ENCODE results near the gene PDIA4. TPM values are rescaled to one million over a fixed set of nuclear protein-coding genes. Genes with fewer than 3 reads are reported as not detected.
A peak's percentile ranks its signal among the peaks of the same experiment; 100 is the strongest.

Gene PDIA4
- total RNA-seq, 1 donor from 2014 or later: 123 TPM

DNA sequence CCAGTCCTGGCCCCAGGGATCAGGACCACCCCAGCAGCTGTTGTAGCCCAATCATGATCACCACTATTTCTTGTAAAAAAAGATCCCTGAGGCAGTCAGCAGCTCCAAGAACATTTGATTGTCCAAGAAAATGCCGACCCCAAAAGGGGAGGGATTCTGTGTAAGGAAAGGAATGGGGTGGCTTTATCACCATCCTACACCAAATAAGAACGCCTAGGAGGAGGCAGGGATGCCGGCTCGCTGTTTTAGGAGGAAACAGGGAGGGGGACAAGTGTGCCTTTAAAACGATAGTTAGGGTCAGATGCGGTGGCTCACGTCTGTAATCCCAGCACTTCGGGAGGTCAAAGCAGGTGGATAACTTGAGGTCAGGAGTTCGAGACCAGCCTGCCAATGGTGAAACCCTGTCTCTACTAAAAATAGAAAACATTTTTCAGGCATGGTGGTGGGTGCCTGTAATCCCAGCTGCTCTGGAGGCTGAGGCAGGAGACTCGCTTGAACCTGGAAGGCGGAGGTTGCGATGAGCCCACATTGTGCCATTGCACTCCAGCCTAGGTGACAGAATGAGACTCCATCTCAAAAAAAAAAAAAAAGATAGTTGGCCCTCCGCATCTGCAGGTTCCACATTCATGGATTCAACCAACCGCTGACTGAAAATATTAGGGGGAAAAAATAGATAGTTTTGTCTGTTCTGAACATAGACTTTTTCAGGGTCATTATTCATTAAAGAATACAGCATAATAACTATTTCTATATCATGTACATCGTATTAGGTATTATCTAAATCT is 63.6 kb downstream of the PDIA4 start:
- TF ChIP-seq, protein P1, sequence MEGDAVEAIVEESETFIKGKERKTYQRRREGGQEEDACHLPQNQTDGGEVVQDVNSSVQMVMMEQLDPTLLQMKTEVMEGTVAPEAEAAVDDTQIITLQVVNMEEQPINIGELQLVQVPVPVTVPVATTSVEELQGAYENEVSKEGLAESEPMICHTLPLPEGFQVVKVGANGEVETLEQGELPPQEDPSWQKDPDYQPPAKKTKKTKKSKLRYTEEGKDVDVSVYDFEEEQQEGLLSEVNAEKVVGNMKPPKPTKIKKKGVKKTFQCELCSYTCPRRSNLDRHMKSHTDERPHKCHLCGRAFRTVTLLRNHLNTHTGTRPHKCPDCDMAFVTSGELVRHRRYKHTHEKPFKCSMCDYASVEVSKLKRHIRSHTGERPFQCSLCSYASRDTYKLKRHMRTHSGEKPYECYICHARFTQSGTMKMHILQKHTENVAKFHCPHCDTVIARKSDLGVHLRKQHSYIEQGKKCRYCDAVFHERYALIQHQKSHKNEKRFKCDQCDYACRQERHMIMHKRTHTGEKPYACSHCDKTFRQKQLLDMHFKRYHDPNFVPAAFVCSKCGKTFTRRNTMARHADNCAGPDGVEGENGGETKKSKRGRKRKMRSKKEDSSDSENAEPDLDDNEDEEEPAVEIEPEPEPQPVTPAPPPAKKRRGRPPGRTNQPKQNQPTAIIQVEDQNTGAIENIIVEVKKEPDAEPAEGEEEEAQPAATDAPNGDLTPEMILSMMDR (IDR thresholded peaks at IDR 0.05): no peak
- DNase-seq (no peak), ATAC-seq (no peak)
- intact Hi-C loops (cut with DNase I): loop anchor here (10.0 kb wide), 2 partner anchors 390 to 460 kb away; no protein-coding TSS in a partner anchor
- Histone ChIP-seq H3K27ac (peak overlapping the region; percentile 75), H3K4me1 (peaks cover 19% of the 10 kb centered on the region), H3K36me3 (no peaks in the 10 kb centered on the region), H3K27me3 (ENCODE audit: low read depth) (no peaks in the 10 kb centered on the region), H3K9me3 (no peaks in the 10 kb centered on the region), H3K4me3 (peak overlapping the region; percentile 64)

DNA sequence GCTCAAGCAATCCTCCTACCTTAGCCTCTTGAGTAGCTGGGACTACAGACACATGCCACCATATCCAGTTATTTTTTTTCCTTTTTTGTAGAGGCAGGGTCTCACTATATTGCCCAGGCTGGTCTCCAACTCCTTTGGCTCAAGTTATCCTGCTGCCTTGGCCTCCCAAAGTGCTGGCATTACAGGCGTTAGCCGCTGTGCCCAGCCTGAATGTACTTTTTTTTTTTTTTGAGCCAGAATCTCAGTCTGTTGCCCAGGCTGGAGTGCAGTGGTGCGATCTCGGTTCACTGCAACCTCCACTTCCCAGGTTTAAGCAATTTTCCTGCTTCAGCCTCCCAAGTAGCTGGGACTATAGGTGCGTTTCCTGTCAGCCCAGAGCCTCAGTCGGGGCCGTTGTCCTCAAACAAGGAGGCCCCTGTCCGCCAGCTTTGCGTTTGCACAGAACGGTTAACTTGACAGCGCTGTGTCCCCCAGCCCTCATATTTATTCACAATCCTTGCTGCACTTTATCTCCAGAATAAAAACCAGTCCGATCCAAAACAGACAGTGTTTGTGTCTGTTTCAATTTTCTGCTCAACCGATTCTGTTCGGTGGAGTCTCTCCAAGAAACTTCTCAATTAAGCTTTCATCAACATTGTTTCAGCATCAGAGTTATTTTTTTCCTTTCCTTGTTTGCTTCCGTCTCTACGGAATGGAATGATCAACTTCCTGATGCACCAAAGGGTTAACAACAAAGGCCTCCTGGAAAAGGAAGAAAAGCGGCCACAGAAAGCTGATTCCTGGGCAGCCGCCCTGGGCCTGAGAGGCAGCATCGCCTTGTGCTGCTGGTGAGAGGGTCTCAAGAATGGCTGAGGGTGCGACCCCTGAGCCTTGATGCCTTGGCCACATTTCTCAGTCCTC is 64.5 kb downstream of the PDIA4 start:
- Histone ChIP-seq H3K9me3 (no peaks in the 10 kb centered on the region), H3K36me3 (no peaks in the 10 kb centered on the region), H3K4me1 (peaks cover 19% of the 10 kb centered on the region), H3K4me3 (peak overlapping the region; percentile 64), H3K27ac (peak overlapping the region; percentile 75), H3K27me3 (ENCODE audit: low read depth) (no peaks in the 10 kb centered on the region)
- TF ChIP-seq, protein P1 (IDR thresholded peaks at IDR 0.05): no peak
- ATAC-seq: peak; percentile 2 to 32
- DNase-seq: no peak
- intact Hi-C loops (cut with DNase I): loop anchor here (10.0 kb wide), 2 partner anchors 389 to 459 kb away; no protein-coding TSS in a partner anchor

DNA sequence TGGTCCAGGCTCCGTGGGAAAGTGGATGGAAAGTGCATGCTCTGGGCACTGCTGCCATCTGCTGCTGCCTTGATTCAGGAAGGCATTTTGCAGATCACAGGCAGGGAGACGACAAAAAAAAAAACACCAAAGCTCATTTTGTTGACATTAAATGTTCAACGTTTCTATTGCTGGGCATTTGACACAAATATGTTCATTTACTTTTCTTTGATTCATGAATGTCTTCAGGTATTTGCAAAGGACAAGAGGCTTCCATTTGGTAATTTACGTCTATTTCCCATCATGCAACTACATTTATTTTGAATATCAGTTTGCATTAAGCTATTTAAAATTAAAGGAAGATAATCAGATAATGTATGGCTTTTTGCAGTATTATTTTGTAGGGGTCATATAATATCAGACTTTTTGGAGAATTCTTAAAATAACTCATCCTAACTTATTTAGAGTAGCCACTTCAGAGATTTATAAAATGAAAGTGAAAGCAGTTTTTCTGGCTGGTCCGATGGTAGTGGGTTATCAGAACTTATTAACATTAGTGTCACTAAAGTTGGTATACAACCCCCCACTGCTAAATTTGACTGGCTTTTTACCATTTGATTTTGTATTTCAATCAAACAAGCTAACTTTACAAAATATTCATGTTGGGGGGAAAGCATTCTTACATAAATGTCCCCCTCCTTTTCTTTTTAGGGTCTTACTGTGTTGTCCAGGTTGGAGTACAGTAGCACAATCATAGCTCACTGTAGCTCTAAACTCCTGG is 65.3 kb downstream of the PDIA4 start:
- TF ChIP-seq, protein P1 (IDR thresholded peaks at IDR 0.05): peak; percentile 74
- H3K4me3 ChIP-seq: peak overlapping the region; percentile 64
- no peaks in the 10 kb centered on the region for H3K9me3 ChIP-seq
- H3K27ac ChIP-seq: peak overlapping the region; percentile 75
- peaks cover 19% of the 10 kb centered on the region for H3K4me1 ChIP-seq
- H3K36me3 ChIP-seq: no peaks in the 10 kb centered on the region
- peak; percentile 68 for DNase-seq
- no peaks in the 10 kb centered on the region for H3K27me3 ChIP-seq (ENCODE audit: low read depth)
- peak; percentile 75 to 88 for ATAC-seq
- intact Hi-C loops (cut with DNase I): loop anchor here (10.0 kb wide), 2 partner anchors 388 to 458 kb away; no protein-coding TSS in a partner anchor

DNA sequence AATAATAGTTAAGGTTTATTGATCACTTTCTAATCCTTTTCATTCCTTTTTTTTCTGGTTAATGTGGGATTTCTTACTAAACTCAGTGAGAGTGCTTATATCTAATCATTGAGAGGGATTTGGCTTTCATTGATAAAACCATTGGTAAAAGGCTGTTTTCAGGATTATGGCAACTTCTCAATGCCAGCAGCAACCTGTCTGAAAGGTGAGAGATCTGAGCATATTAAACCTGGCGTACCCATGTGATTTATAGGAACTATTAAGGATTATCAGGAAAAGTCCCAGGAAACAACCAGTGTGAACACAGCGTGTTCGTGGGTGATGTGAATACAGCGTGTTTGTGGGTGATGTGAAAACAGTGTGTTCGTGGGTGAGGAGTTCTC is 65.9 kb downstream of the PDIA4 start:
- Histone ChIP-seq H3K4me3 (peak overlapping the region; percentile 64), H3K27ac (no peak overlapping the region), H3K9me3 (no peaks in the 10 kb centered on the region), H3K27me3 (ENCODE audit: low read depth) (no peaks in the 10 kb centered on the region), H3K4me1 (peaks cover 19% of the 10 kb centered on the region), H3K36me3 (no peaks in the 10 kb centered on the region)
- no peak for DNase-seq
- TF ChIP-seq, protein P1 (IDR thresholded peaks at IDR 0.05): no peak
- intact Hi-C loops (cut with DNase I): loop anchor here (10.0 kb wide), 2 partner anchors 388 to 458 kb away; no protein-coding TSS in a partner anchor
- ATAC-seq: no peak

DNA sequence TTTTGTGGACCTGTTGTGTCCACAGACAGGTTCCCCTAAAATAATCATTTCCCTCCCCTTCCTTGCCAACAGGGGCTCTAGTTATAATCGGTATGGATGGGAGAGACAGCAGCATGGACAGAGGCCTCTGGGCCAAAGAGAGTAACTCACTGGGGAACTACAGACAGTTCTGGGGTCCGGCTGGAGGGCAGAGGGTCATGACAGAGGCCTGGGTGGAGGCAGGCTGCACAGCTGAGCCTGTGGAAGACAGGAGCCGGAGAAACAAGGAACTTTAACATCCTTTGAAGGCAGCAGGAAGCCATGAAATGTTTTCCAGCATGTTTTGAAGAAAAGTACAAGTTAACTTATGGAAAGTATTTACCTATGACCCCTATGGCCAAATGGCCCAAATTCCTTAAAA is 68.6 kb downstream of the PDIA4 start:
- H3K27ac ChIP-seq: no peak overlapping the region
- no peak for ATAC-seq
- H3K4me1 ChIP-seq: peaks cover 13% of the 10 kb centered on the region
- TF ChIP-seq, protein P1 (IDR thresholded peaks at IDR 0.05): no peak
- no peaks in the 10 kb centered on the region for H3K27me3 ChIP-seq (ENCODE audit: low read depth)
- DNase-seq: no peak
- no peak overlapping the region for H3K4me3 ChIP-seq
- H3K9me3 ChIP-seq: no peaks in the 10 kb centered on the region
- H3K36me3 ChIP-seq: no peaks in the 10 kb centered on the region
- intact Hi-C loops (cut with DNase I): loop anchor here (10.0 kb wide), 2 partner anchors 385 to 455 kb away; no protein-coding TSS in a partner anchor
